Sigmoid colon (tissue), 4 donors: Measurements from ENCODE around the gene ZNF225.

Experiments used
- EP300 ChIP-seq, 4 donors: sonication (generic); formaldehyde crosslinking; IDR thresholded peaks; one replicate each; pipeline ENCODE4 v1.6.1; 2017; ENCODE audit warnings: antibody characterized with exemption in 4 of 4
- POLR2A ChIP-seq, 2 donors: fragments of 450-650 bp; IDR thresholded peaks; one replicate each; pipeline ENCODE4 v1.6.1; 2016; ENCODE audit warnings: antibody characterized with exemption in 2 of 2, mild to moderate bottlenecking in 2 of 2, moderate library complexity in 2 of 2
- TF ChIP-seq, protein P1 (sequence below), 4 experiments: fragments of 450-650 bp in 3 of 4; fragments of 200-600 bp in 1 of 4; IDR thresholded peaks; one replicate each; pipeline ENCODE4 v1.5.1; 2016 to 2019; ENCODE audit warnings: antibody characterized with exemption in 4 of 4, mild to moderate bottlenecking in 3 of 4, moderate library complexity in 2 of 4

DNA sequence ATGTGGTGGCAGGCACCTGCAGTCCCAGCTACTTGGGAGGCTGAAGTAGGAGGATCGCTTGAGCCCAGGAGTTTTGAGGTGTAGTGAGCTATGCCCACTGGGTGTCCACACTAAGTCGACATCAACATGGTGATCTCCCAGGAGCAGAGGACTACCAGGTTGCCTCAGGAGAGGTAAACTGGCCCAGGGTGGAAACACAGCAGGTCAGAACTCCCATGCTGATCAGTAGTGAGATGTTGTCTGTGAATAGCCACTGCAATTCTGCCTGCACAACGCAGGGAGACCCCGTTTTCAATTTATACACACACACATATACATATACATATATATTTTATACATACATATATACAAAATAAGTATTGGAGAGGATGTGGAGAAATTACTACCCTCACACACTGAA, 21.1 kb upstream of the ZNF225 start:
- no peak for TF ChIP-seq POLR2A (IDR thresholded peaks at IDR 0.05)
- TF ChIP-seq, protein P1, sequence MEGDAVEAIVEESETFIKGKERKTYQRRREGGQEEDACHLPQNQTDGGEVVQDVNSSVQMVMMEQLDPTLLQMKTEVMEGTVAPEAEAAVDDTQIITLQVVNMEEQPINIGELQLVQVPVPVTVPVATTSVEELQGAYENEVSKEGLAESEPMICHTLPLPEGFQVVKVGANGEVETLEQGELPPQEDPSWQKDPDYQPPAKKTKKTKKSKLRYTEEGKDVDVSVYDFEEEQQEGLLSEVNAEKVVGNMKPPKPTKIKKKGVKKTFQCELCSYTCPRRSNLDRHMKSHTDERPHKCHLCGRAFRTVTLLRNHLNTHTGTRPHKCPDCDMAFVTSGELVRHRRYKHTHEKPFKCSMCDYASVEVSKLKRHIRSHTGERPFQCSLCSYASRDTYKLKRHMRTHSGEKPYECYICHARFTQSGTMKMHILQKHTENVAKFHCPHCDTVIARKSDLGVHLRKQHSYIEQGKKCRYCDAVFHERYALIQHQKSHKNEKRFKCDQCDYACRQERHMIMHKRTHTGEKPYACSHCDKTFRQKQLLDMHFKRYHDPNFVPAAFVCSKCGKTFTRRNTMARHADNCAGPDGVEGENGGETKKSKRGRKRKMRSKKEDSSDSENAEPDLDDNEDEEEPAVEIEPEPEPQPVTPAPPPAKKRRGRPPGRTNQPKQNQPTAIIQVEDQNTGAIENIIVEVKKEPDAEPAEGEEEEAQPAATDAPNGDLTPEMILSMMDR (IDR thresholded peaks at IDR 0.05), result no peak
- TF ChIP-seq EP300 (IDR thresholded peaks at IDR 0.05), result no peak
